NCI-H1092 (cell line): ENCODE results near the gene GOLT1B.

ENCODE experiments used
- DNase-seq: peaks from one replicate; lab custom pipeline; 2025; lab: John Stamatoyannopoulos, UW

Gene GOLT1B

GRCh38 chr12:21523148-21523547, 21.6 kb downstream of the GOLT1B start:
- DNase-seq, result no peak

- no peak for DNase-seq
Measured at GRCh38 chr12:21526053-21526452, 24.5 kb downstream of the GOLT1B start, which contains the start of gene SPX. Gene SPX (plus strand): TSS chr12:21526296. CDS start chr12:21526473, 177 bp downstream.

- no peak for DNase-seq
Measured at GRCh38 chr12:21526721-21527345, 25.2 kb downstream of the GOLT1B start.

- DNase-seq, result peak; percentile 85
Measured at GRCh38 chr12:21527451-21528180, 26.0 kb downstream of the GOLT1B start.

- DNase-seq, result no peak
Measured at GRCh38 chr12:21528953-21529352, 27.4 kb downstream of the GOLT1B start.

GRCh38 chr12:21529456-21529855, 27.9 kb downstream of the GOLT1B start:
- no peak for DNase-seq

GRCh38 chr12:21538061-21538653, 36.6 kb downstream of the GOLT1B start:
- DNase-seq, result no peak

GRCh38 chr12:21539797-21540196, 38.2 kb downstream of the GOLT1B start:
- DNase-seq, result no peak

GRCh38 chr12:21541773-21542172, 40.2 kb downstream of the GOLT1B start:
- DNase-seq, result no peak

- DNase-seq, result no peak
Measured at GRCh38 chr12:21542403-21542802, 40.8 kb downstream of the GOLT1B start.

- no peak for DNase-seq
Measured at GRCh38 chr12:21543151-21543550, 41.6 kb downstream of the GOLT1B start.

GRCh38 chr12:21545557-21545956, 44.0 kb downstream of the GOLT1B start:
- DNase-seq, result no peak

GRCh38 chr12:21546716-21547115, 45.1 kb downstream of the GOLT1B start:
- no peak for DNase-seq

- DNase-seq, result no peak
Measured at GRCh38 chr12:21547437-21547836, 45.8 kb downstream of the GOLT1B start.

GRCh38 chr12:21551841-21552465, 50.4 kb downstream of the GOLT1B start:
- DNase-seq, result no peak

GRCh38 chr12:21552635-21553328, 51.2 kb downstream of the GOLT1B start:
- no peak for DNase-seq

GRCh38 chr12:21553329-21553675, 51.7 kb downstream of the GOLT1B start:
- DNase-seq, result no peak

- no peak for DNase-seq
Measured at GRCh38 chr12:21558100-21558679, 56.6 kb downstream of the GOLT1B start.

GRCh38 chr12:21559855-21560569, 58.4 kb downstream of the GOLT1B start:
- no peak for DNase-seq

GRCh38 chr12:21561158-21561557, 59.6 kb downstream of the GOLT1B start:
- no peak for DNase-seq

- DNase-seq, result no peak
Measured at GRCh38 chr12:21562859-21563258, 61.3 kb downstream of the GOLT1B start.
